GM18508 (cell line): ENCODE measurements around the gene RNF183.
"Not testable (repeated sequence)": the region's sequence is repeated elsewhere in the genome, so short reads cannot be mapped to it uniquely, and the experiment has no call there.

ENCODE experiments used
- ATAC-seq: cut with Tn5 transposase; IDR thresholded peaks from one replicate; pipeline ENCODE4 v1.9.1; 2021; ENCODE audit warnings: moderate number of reproducible peaks; ENCODE audit not compliant: insufficient read depth, unreplicated experiment

RNF183 gene

GRCh38 chr9:113319054-113319453, 15.9 kb upstream of the RNF183 start:
- ATAC-seq: no peak

- no peak for ATAC-seq
Measured at GRCh38 chr9:113317777-113318176, 14.6 kb upstream of the RNF183 start.

GRCh38 chr9:113316030-113316429, 12.9 kb upstream of the RNF183 start:
- no peak for ATAC-seq

- no peak for ATAC-seq
Measured at GRCh38 chr9:113315231-113315630, 12.1 kb upstream of the RNF183 start.

GRCh38 chr9:113313261-113313660, 10.1 kb upstream of the RNF183 start:
- no peak for ATAC-seq

- ATAC-seq: no peak
Measured at GRCh38 chr9:113311961-113312360, 8.8 kb upstream of the RNF183 start.

- no peak for ATAC-seq
Measured at GRCh38 chr9:113310538-113310937, 7.4 kb upstream of the RNF183 start.

- no peak for ATAC-seq
Measured at GRCh38 chr9:113309204-113309813, 6.1 kb upstream of the RNF183 start.

GRCh38 chr9:113307396-113307975, 4.3 kb upstream of the RNF183 start:
- no peak for ATAC-seq

GRCh38 chr9:113306566-113306965, 3.4 kb upstream of the RNF183 start:
- ATAC-seq: no peak

GRCh38 chr9:113301548-113301947, 1.6 kb downstream of the RNF183 start:
- no peak for ATAC-seq

- no peak for ATAC-seq
Measured at GRCh38 chr9:113299800-113300292, 3.3 kb downstream of the RNF183 start.

GRCh38 chr9:113298924-113299770, 4.0 kb downstream of the RNF183 start:
- no peak for ATAC-seq

- ATAC-seq: no peak
Measured at GRCh38 chr9:113298311-113298710, 4.9 kb downstream of the RNF183 start.

GRCh38 chr9:113296796-113297558, 6.2 kb downstream of the RNF183 start:
- no peak for ATAC-seq

- ATAC-seq: not testable (repeated sequence)
Measured at GRCh38 chr9:113296247-113296646, 6.9 kb downstream of the RNF183 start.

- no peak for ATAC-seq
Measured at GRCh38 chr9:113293285-113293878, 9.8 kb downstream of the RNF183 start.

GRCh38 chr9:113290052-113290607, 13.0 kb downstream of the RNF183 start:
- no peak for ATAC-seq

- ATAC-seq: no peak
Measured at GRCh38 chr9:113289091-113289490, 14.1 kb downstream of the RNF183 start.

- ATAC-seq: no peak
Measured at GRCh38 chr9:113281356-113281755, 21.8 kb downstream of the RNF183 start.
